DOHH2 (cell line): ENCODE data around the gene ATP13A2.

Experiments
- H3F3A ChIP-seq: fragments of 200-600 bp; sonication (generic), shearing (Covaris generic); 2 replicates; pipeline ENCODE4 v1.6.0; 2016; ENCODE audit warnings: antibody characterized with exemption, mild to moderate bottlenecking; ENCODE audit not compliant: control insufficient read depth, insufficient read depth
- H3K27ac ChIP-seq: fragments of 200-600 bp; sonication (generic); 2 replicates; pipeline ENCODE4 v1.5.1; 2014; ENCODE audit warnings: low read depth, mild to moderate bottlenecking, low read length, moderate library complexity
- H3K27me3 ChIP-seq: fragments of 200-600 bp; sonication (generic); 2 replicates; pipeline ENCODE4 v1.6.1; 2014; ENCODE audit warnings: mild to moderate bottlenecking, low read length, mixed read lengths; ENCODE audit not compliant: control insufficient read depth
- H3K36me3 ChIP-seq: fragments of 200-600 bp; sonication (generic); 2 replicates; pipeline ENCODE4 v1.6.1; 2014; ENCODE audit warnings: mild to moderate bottlenecking, low read length, moderate library complexity, mixed read lengths; ENCODE audit not compliant: control insufficient read depth
- H3K4me1 ChIP-seq: fragments of 200-600 bp; sonication (generic); 2 replicates; pipeline ENCODE4 v1.6.1; 2014; ENCODE audit warnings: mild to moderate bottlenecking, low read length, mixed read lengths; ENCODE audit not compliant: control insufficient read depth
- H3K4me2 ChIP-seq: fragments of 200-600 bp; sonication (generic); 2 replicates; pipeline ENCODE4 v1.6.0; 2014; ENCODE audit warnings: mild to moderate bottlenecking, low read length, moderate library complexity
- H3K4me3 ChIP-seq: fragments of 200-600 bp; sonication (generic); 2 replicates; pipeline ENCODE4 v1.5.1; 2014; ENCODE audit warnings: mild to moderate bottlenecking, low read length, mixed read lengths
- H3K79me2 ChIP-seq: fragments of 200-600 bp; sonication (generic); 2 replicates; pipeline ENCODE4 v1.6.1; 2014; ENCODE audit warnings: mild to moderate bottlenecking, low read length, mixed read lengths; ENCODE audit not compliant: control insufficient read depth
- H3K9me2 ChIP-seq: fragments of 200-600 bp; sonication (generic); replicated peaks from 2 replicates; pipeline ENCODE4 v1.6.1; 2014; ENCODE audit warnings: mild to moderate bottlenecking, low read length, mixed read lengths; ENCODE audit not compliant: control insufficient read depth
- H3K9me3 ChIP-seq: fragments of 200-600 bp; sonication (generic); 2 replicates; pipeline ENCODE4 v1.6.1; 2014; ENCODE audit warnings: antibody characterized with exemption, low read length, mixed read lengths; ENCODE audit not compliant: control insufficient read depth, insufficient read depth
- H4K20me1 ChIP-seq: fragments of 200-600 bp; sonication (generic); 2 replicates; pipeline ENCODE4 v1.6.0; 2014; ENCODE audit warnings: low read depth, mild to moderate bottlenecking, antibody characterized with exemption, low read length, moderate library complexity; ENCODE audit not compliant: control insufficient read depth, insufficient read depth
- EZH2phosphoT487 ChIP-seq: fragments of 200-600 bp; sonication (generic); IDR thresholded peaks from 2 replicates; pipeline ENCODE4 v1.6.1; 2017; ENCODE audit warnings: borderline replicate concordance, mild to moderate bottlenecking, antibody characterized with exemption, low read length, moderate library complexity, mixed read lengths
- TF ChIP-seq, protein P1 (sequence below): fragments of 200-600 bp; sonication (generic); IDR thresholded peaks from one replicate; pipeline ENCODE4 v1.5.1; 2014; ENCODE audit warnings: antibody characterized with exemption, mild to moderate bottlenecking, low read depth, low read length; ENCODE audit not compliant: poor library complexity, severe bottlenecking

ATP13A2 gene

DNA sequence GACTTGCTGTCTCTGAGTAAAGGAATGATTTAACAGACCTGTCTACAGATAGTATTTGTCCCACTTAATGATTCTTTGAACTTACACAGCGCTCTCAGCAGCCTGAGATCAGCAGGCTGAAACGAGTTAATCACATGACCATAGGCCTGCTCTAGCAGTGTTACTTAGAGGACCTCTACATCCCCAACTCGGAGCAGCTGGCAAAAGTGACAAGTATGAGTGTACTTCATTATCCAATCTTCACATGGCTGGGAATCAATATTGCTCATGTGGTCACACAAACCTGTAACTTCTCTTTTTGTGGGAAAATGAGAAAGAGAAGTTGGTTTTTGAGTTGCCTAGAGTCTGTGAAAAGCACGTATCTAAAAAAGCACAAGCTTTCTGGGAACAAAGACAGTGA, 11.4 kb upstream of the ATP13A2 start:
- Histone ChIP-seq H3K36me3 (peaks cover 89% of the 10 kb centered on the region), H3K27ac (no peak overlapping the region), H3K4me2 (no peak overlapping the region), H3K4me3 (no peak overlapping the region), H3K9me3 (no peaks in the 10 kb centered on the region), H3K79me2 (no peaks in the 10 kb centered on the region), H3K27me3 (no peaks in the 10 kb centered on the region), H4K20me1 (no peaks in the 10 kb centered on the region), H3F3A (peaks cover 9% of the 10 kb centered on the region; the same call in 1 of the 2 replicates), H3K9me2 (no peaks in the 10 kb centered on the region), H3K4me1 (no peaks in the 10 kb centered on the region)
- TF ChIP-seq EZH2phosphoT487: no peak
- TF ChIP-seq, protein P1, sequence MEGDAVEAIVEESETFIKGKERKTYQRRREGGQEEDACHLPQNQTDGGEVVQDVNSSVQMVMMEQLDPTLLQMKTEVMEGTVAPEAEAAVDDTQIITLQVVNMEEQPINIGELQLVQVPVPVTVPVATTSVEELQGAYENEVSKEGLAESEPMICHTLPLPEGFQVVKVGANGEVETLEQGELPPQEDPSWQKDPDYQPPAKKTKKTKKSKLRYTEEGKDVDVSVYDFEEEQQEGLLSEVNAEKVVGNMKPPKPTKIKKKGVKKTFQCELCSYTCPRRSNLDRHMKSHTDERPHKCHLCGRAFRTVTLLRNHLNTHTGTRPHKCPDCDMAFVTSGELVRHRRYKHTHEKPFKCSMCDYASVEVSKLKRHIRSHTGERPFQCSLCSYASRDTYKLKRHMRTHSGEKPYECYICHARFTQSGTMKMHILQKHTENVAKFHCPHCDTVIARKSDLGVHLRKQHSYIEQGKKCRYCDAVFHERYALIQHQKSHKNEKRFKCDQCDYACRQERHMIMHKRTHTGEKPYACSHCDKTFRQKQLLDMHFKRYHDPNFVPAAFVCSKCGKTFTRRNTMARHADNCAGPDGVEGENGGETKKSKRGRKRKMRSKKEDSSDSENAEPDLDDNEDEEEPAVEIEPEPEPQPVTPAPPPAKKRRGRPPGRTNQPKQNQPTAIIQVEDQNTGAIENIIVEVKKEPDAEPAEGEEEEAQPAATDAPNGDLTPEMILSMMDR: no peak

DNA sequence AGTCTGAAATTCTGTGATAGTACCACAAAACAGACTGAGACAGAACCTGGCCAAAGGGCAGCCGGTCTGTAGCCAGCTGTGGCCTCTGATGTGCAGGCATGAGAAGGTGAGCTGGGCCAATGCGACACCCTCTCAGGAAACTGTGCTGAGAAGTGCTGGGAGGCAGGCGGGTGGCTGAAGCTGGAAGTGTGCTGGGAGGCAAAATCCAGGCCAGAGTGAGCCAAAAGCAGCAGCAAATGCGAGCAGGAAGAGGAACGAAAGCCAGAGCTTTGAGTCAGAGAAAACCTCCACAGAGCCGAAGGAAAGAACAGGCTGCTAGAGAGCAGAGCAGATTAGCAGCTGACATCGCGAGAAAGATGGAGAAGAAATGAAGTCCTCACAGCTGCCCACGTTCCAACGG, 10.2 kb upstream of the ATP13A2 start:
- H3F3A ChIP-seq: peaks cover 9% of the 10 kb centered on the region; the same call in 1 of the 2 replicates
- no peak for TF ChIP-seq EZH2phosphoT487
- TF ChIP-seq, protein P1: no peak
- H3K4me3 ChIP-seq: no peak overlapping the region
- H3K4me1 ChIP-seq: no peaks in the 10 kb centered on the region
- H3K9me3 ChIP-seq: no peaks in the 10 kb centered on the region
- no peaks in the 10 kb centered on the region for H3K9me2 ChIP-seq
- H3K27me3 ChIP-seq: no peaks in the 10 kb centered on the region
- peaks cover 77% of the 10 kb centered on the region for H3K36me3 ChIP-seq
- H3K4me2 ChIP-seq: no peak overlapping the region
- no peaks in the 10 kb centered on the region for H3K79me2 ChIP-seq
- H4K20me1 ChIP-seq: no peaks in the 10 kb centered on the region
- H3K27ac ChIP-seq: no peak overlapping the region

GRCh38 chr1:17020502-17020901, 8.8 kb upstream of the ATP13A2 start:
- Histone ChIP-seq H3K4me2 (no peak overlapping the region), H3K27me3 (no peaks in the 10 kb centered on the region), H3K4me1 (no peaks in the 10 kb centered on the region), H3K9me2 (no peaks in the 10 kb centered on the region), H4K20me1 (no peaks in the 10 kb centered on the region), H3K27ac (no peak overlapping the region), H3K9me3 (no peaks in the 10 kb centered on the region), H3F3A (peaks cover 9% of the 10 kb centered on the region; the same call in 1 of the 2 replicates), H3K4me3 (no peak overlapping the region), H3K79me2 (no peaks in the 10 kb centered on the region), H3K36me3 (peaks cover 67% of the 10 kb centered on the region)
- TF ChIP-seq, protein P1: no peak
- no peak for TF ChIP-seq EZH2phosphoT487
